KOPT-K1 (cell line): ENCODE measurements around the gene BACE1.
"Not testable (repeated sequence)": the region's sequence is repeated elsewhere in the genome, so short reads cannot be mapped to it uniquely, and the experiment has no call there.

Experiments
- H3K27ac ChIP-seq: fragments of 200-600 bp; sonication (generic); 2 replicates; pipeline ENCODE4 v1.5.1; 2016; ENCODE audit warnings: antibody characterized with exemption, mild to moderate bottlenecking, low read depth, low read length; ENCODE audit not compliant: poor library complexity, severe bottlenecking
- H3K36me3 ChIP-seq: fragments of 200-600 bp; sonication (generic); 2 replicates; pipeline ENCODE4 v1.5.1; 2017; ENCODE audit warnings: antibody characterized with exemption, mild to moderate bottlenecking, low read length, moderate library complexity; ENCODE audit not compliant: insufficient read depth
- H3K9me3 ChIP-seq: fragments of 200-600 bp; sonication (generic); 2 replicates; pipeline ENCODE4 v1.5.1; 2017; ENCODE audit warnings: antibody characterized with exemption, low read length, mild to moderate bottlenecking; ENCODE audit not compliant: insufficient read depth, poor library complexity, severe bottlenecking

BACE1 gene

DNA sequence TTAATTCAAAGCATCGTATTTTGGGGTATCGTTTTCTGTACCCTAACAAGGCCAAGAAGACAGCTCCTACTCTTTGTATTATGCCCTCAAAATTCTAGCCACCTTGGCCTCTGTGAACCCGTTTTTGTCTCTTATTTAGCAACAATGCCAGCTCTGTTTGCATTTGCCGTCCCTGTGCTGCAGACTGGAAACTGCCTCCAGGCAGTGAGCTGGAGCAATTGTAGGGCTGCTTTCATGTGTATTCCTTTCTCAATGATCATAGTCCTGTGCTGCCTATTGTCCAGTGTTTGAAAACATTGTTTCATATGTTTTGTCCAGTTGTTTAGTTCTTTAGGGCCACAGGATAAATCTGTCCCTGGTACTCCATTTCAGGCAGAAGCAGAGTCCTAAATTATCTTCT is 44.8 kb downstream of the BACE1 start:
- Histone ChIP-seq H3K9me3 (peaks cover 12% of the 10 kb centered on the region), H3K27ac (no peak overlapping the region), H3K36me3 (peaks cover 14% of the 10 kb centered on the region; the same call in 1 of the 2 replicates)

DNA sequence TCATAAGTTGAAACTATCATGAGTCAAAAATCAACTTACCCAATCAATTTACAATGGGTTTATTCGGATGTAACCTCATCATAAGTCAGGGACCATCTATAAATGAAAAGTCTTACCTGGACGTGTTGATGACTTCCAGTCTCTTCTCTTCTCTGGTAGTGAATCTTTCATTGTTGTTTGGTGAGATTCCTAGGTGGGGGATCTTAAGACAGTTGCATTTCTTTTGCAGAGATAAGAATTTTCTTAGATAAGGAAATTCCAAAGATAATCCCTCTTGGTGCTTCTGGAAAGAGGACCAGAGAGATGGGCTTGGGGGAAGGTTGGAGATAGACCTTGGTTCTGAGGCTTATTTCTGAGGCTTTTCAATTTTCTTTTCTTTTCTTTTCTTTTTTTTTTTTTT is 46.2 kb downstream of the BACE1 start:
- H3K9me3 ChIP-seq, result peaks cover 12% of the 10 kb centered on the region
- no peak overlapping the region for H3K27ac ChIP-seq
- peaks cover 16% of the 10 kb centered on the region for H3K36me3 ChIP-seq

DNA sequence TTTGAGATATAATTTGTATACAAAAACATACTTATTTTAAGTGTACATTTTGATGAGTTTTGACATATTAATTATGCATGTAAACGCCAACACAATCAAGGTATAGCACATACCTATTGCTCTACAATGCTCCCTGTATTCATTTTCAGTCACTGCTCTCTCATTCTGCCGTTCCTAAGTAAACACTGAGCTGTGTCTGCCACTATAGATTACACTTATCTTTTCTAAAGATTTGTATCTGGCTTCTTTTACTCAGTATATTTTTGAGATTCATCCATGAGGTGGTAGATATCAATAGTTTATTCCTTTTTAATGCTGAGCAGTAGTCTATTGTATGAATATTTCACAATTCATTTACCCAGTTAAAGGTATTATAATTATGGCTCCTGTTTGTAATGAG is 50.3 kb downstream of the BACE1 start:
- Histone ChIP-seq H3K27ac (no peak overlapping the region), H3K36me3 (peaks cover 7% of the 10 kb centered on the region), H3K9me3 (no peaks in the 10 kb centered on the region)

DNA sequence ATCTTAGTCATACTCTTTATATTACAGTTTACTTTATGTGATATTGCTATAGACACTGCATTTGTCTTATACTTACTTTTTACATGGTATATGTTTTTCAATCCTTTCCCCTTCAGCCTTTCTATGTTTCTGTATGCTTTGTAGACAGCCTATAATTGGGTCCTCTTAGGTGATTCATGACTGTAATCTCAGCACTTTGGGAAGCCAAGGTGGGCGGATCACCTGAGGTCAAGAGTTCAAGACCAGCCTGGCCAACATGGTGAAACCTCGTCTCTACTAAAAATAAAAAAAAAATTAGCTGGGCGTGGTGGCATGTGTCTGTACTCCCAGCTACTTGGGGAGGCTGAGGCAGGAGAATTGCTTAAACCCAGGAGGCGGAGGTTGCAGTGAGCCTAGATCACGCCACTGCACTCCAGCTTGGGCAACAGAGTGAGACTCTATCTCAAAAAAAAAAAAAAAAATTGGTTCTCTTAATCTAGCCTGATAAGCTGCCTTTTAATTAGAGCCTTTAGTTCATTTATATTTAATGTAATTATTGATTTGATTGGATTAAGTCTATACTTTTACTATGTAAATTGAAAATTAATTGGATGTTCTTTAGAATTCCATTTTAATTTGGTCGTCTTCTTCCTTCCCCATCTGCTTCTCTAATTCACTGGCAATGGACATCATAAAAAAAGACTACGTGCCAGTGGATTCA is 51.3 kb downstream of the BACE1 start:
- not testable (repeated sequence) for H3K27ac ChIP-seq, H3K9me3 ChIP-seq
- H3K36me3 ChIP-seq, result peaks cover 12% of the 10 kb centered on the region

DNA sequence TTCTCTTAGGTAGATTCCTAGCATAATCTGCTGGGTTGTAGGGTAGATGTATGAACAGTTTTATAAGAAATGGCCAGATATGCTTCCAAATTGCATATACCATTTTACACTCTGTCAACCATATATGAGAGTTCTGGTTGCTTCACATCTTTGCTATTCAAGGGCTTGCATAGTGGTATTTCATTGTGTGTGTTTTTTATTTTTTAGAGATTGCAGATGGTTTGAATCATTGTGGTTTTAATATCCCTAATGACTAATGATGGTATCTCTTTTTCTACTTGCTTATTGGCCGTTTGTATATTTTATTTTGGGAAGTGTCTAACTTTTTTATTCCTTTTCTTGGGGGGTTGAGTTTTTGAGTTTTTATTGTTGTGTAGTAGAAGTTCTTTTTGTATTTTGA is 56.6 kb downstream of the BACE1 start:
- H3K9me3 ChIP-seq, result no peaks in the 10 kb centered on the region
- no peak overlapping the region for H3K27ac ChIP-seq
- H3K36me3 ChIP-seq, result peaks cover 19% of the 10 kb centered on the region; the same call in 1 of the 2 replicates

DNA sequence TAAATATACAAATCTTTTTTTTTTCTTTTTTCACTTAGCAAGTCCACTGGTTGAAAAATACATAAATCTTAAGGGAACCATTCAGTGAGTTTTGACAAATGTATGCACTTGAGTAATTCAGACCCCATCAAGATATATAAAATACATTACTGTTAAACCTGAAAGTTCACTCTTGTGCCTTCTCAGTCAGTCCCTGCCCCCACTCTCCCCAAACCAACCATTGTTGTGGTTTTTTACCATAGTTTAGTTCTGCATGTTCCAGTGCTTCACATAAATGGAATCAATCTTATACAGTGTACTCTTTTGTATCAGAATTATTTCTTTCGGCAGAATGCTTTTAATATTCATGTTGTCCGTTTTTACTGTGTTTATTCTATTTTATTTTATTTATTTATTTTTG is 57.5 kb downstream of the BACE1 start:
- Histone ChIP-seq H3K9me3 (no peaks in the 10 kb centered on the region), H3K36me3 (peaks cover 27% of the 10 kb centered on the region), H3K27ac (no peak overlapping the region)

DNA sequence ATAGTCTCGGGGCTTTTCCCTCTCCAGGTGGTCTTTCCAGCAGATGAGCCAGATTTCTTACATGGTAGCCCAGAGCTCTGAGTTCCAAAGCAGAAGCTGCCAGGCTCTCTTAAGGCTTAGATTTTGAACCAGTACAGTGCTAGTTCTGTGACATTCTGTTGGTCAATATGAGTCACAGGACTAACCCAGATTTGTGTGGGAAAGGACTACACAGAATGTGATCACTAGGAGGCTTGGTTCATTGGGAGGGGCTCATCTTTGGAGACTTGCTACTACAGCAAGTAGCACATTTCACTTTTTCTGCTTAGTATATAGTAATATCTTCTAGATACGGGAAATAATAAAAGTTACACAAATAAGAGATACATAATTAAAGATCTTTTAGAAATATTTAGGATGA is 59.5 kb downstream of the BACE1 start:
- Histone ChIP-seq H3K9me3 (no peaks in the 10 kb centered on the region), H3K36me3 (peaks cover 35% of the 10 kb centered on the region), H3K27ac (no peak overlapping the region)

DNA sequence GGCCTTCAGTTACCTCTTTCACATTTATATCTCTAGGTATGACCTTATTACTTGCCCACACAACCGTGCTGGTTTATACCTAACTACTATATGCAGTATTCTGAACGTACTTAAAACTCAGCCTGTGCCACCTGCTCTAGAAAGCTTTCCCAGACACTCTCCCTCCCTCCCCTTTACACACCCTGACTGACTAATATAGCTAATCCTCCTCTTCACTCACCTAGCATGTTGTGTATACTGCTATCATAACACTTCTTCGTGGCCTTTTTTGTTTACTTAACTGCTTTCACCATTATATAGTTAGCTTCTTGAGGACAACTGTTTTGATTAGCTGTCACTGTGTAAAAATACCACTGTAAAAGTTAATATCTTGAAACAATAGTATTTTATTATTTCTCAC is 60.1 kb downstream of the BACE1 start:
- H3K36me3 ChIP-seq, result peaks cover 35% of the 10 kb centered on the region
- no peaks in the 10 kb centered on the region for H3K9me3 ChIP-seq
- no peak overlapping the region for H3K27ac ChIP-seq

DNA sequence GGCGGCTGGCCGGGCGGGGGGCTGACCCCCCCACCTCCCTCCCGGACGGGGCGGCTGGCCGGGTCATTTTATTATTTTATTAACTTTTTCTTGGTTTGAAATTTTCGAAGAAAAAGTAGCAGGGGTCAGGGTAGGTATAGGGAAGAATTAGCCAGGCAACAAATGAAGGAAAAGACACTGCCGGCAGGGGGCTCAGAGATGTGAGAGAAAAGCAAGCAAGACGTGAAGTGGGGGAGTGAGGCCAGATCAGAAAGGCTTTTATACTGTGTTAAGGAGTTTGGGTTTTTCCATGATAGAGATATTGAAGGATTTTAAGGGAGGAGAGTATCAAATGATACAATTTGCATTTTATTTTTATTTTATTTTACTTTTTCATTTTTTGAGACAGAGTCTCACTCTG is 64.5 kb downstream of the BACE1 start:
- Histone ChIP-seq H3K27ac (no peak overlapping the region), H3K9me3 (no peaks in the 10 kb centered on the region), H3K36me3 (peaks cover 67% of the 10 kb centered on the region)

DNA sequence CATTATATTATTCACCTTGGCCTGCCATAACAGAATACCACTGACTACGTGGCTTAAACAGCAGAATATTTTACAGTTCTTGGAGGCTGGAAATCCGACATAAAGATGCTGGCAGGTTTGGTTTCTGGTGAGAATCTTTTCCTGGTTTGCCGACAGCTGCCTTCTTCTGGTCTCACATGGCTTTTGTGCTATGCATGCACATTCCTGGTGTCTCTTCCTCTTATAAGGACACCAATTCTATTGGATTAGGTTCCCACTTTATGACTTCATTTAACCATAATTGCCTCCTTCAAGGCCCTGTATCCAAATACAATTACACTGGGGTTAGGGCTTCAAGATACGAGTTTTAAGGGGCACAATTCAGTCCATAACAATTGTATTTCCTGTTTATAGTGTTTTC is 66.5 kb downstream of the BACE1 start:
- H3K27ac ChIP-seq, result no peak overlapping the region
- peaks cover 73% of the 10 kb centered on the region for H3K36me3 ChIP-seq

DNA sequence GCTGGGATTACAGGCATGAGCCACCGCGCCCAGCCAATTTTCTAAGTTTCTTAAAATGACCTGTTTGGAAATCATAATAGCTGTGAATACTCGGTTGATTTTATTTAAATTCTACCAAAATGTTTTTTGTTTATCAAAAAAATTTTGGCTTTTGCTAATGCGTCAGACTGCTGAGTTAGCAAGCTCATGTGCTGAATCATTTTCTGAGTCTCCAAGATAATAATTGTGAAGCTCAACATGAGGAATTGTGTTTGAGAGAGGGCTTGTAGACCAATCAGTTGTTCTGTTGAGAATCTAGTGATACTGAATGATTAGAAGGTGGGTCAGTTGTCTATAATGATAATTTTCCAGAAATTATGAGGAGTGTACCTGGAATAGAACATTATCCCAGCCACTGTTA is 67.7 kb downstream of the BACE1 start:
- Histone ChIP-seq H3K27ac (no peak overlapping the region), H3K9me3 (no peaks in the 10 kb centered on the region), H3K36me3 (peaks cover 71% of the 10 kb centered on the region)

More for the DNA sequence above, 66.5 kb downstream of the BACE1 start:
- no peaks in the 10 kb centered on the region for H3K9me3 ChIP-seq

DNA sequence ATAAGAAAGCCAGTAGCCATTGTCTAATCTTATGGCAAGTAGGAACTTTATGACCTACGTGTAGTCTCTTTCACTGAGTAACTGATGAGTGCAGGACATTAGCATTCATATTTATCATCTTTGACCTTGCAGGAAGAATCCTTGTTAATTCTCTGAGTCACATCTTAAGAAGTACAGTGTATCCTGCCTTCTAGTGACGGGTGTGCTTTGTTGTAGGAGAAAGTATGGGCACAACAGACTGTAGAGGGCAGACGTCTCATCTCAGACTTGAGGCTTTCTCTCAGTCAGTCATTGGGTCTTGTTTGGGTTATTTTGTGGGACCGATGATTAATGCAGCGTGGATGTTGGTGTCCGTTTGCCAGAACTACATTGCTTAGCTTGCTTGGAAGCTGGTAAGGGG is 76.8 kb downstream of the BACE1 start:
- Histone ChIP-seq H3K36me3 (peaks cover 55% of the 10 kb centered on the region), H3K9me3 (no peaks in the 10 kb centered on the region), H3K27ac (no peak overlapping the region)

DNA sequence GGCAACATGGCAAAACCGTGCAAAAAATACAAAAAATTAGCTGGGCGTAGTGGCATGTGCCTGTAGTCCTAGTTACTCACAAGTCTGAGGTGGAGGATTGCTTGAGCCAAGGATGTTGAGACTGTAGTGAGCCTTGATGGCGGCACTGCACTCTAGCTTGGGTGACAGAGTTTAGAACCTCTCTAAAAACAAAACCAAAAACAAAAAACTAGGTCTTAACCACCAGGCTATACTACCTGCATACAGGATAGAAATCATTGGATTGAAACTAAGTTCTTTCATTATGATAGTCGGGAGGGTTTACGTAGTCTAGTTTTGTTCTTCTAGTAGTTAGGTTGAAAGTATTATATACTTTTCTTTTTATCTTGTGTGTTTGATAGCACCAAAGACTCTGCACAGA is 77.8 kb downstream of the BACE1 start:
- H3K27ac ChIP-seq, result no peak overlapping the region
- H3K9me3 ChIP-seq, result no peaks in the 10 kb centered on the region
- peaks cover 48% of the 10 kb centered on the region for H3K36me3 ChIP-seq
